Mononuclear cell (primary cell): ENCODE measurements around the gene ZNF512. TPM values are rescaled to one million over a fixed set of nuclear protein-coding genes. Genes with fewer than 3 reads are reported as not detected.
"Not testable (repeated sequence)": the region's sequence is repeated elsewhere in the genome, so short reads cannot be mapped to it uniquely, and the experiment has no call there.

Experiments
- H3K27me3 ChIP-seq: 2 replicates; pipeline ENCODE4 v1.6.0; 2011; ENCODE audit warnings: low read length, control low read depth; ENCODE audit not compliant: insufficient read depth
- H3K4me1 ChIP-seq: 2 replicates; pipeline ENCODE4 v1.5.1; 2011; ENCODE audit warnings: mild to moderate bottlenecking, low read length, control low read depth; ENCODE audit not compliant: insufficient read depth
- H3K4me3 ChIP-seq: 2 replicates; pipeline ENCODE4 v1.5.1; 2011; ENCODE audit warnings: mild to moderate bottlenecking, low read length, moderate library complexity
- H3K9me3 ChIP-seq: 2 replicates; pipeline ENCODE4 v1.5.1; 2011; ENCODE audit warnings: low read depth, mild to moderate bottlenecking, control low read depth, low read length
- total RNA-seq: library from RNA; depleted of rRNA; stranded (reverse); fragments of >200 nt; gene quantifications from one replicate; pipeline ENCODE4 v1.2.3, GENCODE V29; 2012

ZNF512 gene
- total RNA-seq, 1 donor = 12.8 TPM

DNA sequence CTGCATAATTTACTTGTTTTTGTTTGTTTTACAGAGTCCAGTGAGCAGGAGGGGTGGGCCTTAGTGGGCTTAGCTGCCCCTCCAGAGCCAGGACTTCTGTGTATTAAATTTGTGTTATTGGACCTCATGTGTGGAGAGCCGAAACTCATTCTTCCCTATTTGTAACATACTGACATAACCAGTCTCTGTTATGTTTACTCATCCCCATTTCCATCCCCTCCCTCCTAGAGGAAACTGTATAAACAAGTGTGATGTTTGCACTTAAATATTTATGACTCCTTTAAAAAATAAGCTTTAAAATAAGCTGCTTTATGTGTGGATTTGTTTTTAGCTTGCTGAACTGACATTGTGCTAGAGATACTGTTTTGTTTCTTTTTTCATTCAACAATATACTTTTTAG, 13.8 kb downstream of the ZNF512 start:
- no peaks in the 10 kb centered on the region for H3K9me3 ChIP-seq
- H3K4me1 ChIP-seq = peaks cover 24% of the 10 kb centered on the region
- no peaks in the 10 kb centered on the region for H3K27me3 ChIP-seq
- no peak overlapping the region for H3K4me3 ChIP-seq

GRCh38 chr2:27606611-27607010, 23.8 kb downstream of the ZNF512 start:
- no peaks in the 10 kb centered on the region for H3K4me1 ChIP-seq

DNA sequence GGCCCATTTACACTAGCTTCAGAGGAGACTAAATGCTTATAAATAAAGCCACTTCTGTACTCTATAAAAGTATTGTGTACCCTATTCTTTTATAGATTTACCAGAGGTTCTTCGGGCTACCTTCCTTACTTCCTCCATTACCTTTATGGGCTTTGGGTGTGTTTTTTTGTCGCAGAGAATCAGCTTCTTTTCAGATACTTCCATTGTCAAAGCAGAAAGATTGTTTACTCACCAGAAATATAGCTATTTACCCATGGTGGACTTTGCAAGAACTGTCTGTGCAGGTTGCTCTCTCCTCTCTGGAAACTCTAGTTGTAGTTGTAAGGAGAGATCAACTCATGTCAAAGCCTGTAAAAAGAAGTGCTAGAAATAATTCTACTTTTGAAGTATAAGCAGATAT, 31.1 kb downstream of the ZNF512 start:
- Histone ChIP-seq H3K4me1 (no peaks in the 10 kb centered on the region), H3K27me3 (no peaks in the 10 kb centered on the region)

More at GRCh38 chr2:27606611-27607010, 23.8 kb downstream of the ZNF512 start:
- Histone ChIP-seq H3K9me3 (no peaks in the 10 kb centered on the region), H3K27me3 (no peaks in the 10 kb centered on the region), H3K4me3 (no peak overlapping the region)

DNA sequence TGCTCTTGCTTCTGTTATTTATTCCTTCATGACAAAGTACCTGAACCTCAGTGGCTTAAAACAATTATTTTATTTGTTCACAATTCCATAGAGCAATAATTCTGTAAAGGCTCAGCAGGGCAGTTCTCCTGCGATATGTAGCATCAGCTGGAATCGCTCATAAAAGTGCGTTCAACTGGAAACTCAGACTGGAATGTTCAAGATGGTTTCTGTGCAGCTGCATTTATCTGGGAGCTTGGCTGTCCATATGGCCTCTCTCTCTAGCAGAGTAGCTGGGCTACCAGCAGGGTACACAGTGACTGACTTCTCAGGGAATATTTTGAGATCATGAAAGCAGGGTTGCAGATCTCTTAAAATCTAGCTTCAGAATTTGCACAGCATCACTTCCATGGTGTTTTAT, 32.5 kb downstream of the ZNF512 start:
- H3K27me3 ChIP-seq = no peaks in the 10 kb centered on the region
- no peaks in the 10 kb centered on the region for H3K9me3 ChIP-seq
- no peaks in the 10 kb centered on the region for H3K4me1 ChIP-seq
- H3K4me3 ChIP-seq = no peak overlapping the region

More for the DNA sequence above, 31.1 kb downstream of the ZNF512 start:
- no peak overlapping the region for H3K4me3 ChIP-seq
- no peaks in the 10 kb centered on the region for H3K9me3 ChIP-seq

DNA sequence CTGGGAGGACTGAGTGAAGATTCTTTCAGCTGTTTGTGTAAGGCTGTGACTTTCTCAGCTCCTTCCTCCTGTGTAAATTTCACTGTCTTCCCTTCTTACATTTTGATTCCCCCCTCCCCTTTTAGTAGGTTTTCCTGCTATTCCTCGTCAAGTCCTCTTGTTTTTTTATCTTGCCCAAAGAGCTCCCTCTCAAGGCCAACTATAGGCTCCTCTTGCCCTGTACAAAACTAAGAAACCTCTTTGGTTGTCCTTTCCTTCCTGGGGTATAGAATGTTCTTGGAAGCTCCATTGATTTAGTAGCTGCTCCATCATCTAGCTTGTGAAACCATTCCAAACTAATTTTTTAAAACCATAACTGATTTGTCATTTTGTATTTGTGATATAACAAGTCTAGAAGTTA, 38.7 kb downstream of the ZNF512 start:
- Histone ChIP-seq H3K9me3 (no peaks in the 10 kb centered on the region), H3K27me3 (no peaks in the 10 kb centered on the region), H3K4me1 (no peaks in the 10 kb centered on the region), H3K4me3 (no peak overlapping the region)

DNA sequence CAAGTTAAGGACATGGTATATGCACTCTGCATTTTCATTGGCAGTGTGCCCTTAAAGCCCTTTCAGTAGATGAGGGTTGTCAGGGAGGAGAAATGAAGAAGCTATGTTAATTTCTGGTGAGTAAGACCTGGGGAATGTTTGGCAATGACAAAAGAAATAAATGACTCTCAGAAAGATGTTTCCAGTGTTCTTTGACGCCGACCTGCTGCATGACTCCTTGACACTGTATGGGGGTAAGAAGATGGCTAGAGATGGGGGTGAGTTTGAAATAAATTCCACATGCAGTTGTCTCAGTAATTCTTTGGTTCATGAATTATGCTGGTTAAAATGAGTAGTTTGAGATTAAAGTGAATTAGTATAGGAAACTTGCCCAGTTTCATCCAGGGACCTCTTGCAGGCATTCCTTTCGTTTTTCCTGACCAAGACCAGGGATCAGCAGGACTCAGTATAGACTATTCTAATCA, 40.1 kb downstream of the ZNF512 start:
- Histone ChIP-seq H3K4me3 (no peak overlapping the region), H3K27me3 (no peaks in the 10 kb centered on the region), H3K9me3 (no peaks in the 10 kb centered on the region), H3K4me1 (peaks cover 13% of the 10 kb centered on the region)

GRCh38 chr2:27624943-27625342, 42.1 kb downstream of the ZNF512 start:
- H3K27me3 ChIP-seq = no peaks in the 10 kb centered on the region
- H3K9me3 ChIP-seq = no peaks in the 10 kb centered on the region
- H3K4me3 ChIP-seq = no peak overlapping the region
- peaks cover 26% of the 10 kb centered on the region for H3K4me1 ChIP-seq

DNA sequence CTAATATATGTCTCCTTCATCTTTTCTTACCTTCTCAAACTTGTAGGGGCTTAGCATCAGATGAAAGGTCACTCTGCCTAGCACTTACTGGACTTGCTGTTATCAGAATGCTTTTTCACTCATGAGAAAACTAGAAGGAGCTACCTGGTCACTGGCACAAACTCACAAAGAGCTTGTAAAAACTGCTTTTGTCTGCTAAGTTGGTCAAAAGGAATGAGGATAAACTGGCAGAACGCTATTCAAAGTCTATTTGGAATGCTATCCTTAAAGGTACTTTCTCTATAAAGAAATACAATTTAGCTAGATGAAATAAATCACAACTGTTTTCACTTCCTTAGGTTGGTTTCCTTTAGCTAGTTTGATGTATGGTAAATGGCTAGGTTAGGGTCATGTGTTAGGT, 43.5 kb downstream of the ZNF512 start:
- not testable (repeated sequence) for H3K27me3 ChIP-seq, H3K4me3 ChIP-seq, H3K9me3 ChIP-seq
- H3K4me1 ChIP-seq = peaks cover 30% of the 10 kb centered on the region

DNA sequence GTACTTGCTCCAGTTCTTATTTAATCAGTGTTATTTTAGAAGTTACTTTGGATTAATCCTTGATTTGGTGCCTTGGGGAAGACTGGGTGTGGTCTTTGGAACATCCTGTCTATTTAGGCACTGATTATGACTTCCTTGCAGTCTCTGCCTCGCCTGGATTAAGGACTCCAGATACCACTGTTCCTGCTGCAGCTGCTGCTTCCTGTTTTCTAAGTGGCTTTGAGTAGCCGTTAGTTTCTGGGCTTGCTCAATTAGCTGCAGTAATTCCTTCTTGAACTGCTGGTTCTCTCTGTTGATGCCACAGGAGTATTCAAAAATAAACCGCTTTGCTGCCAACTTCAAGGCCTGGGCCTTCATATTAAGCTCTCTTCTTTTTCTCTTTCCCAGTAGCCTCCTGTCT, 44.1 kb downstream of the ZNF512 start:
- not testable (repeated sequence) for H3K9me3 ChIP-seq, H3K27me3 ChIP-seq, H3K4me3 ChIP-seq
- H3K4me1 ChIP-seq = peaks cover 30% of the 10 kb centered on the region

- Histone ChIP-seq H3K4me3 (peak overlapping the region; percentile 88), H3K9me3 (no peaks in the 10 kb centered on the region), H3K4me1 (peaks cover 30% of the 10 kb centered on the region), H3K27me3 (no peaks in the 10 kb centered on the region)
These were observed 45.3 kb downstream of the ZNF512 start for GRCh38 chr2:27627963-27628766.

DNA sequence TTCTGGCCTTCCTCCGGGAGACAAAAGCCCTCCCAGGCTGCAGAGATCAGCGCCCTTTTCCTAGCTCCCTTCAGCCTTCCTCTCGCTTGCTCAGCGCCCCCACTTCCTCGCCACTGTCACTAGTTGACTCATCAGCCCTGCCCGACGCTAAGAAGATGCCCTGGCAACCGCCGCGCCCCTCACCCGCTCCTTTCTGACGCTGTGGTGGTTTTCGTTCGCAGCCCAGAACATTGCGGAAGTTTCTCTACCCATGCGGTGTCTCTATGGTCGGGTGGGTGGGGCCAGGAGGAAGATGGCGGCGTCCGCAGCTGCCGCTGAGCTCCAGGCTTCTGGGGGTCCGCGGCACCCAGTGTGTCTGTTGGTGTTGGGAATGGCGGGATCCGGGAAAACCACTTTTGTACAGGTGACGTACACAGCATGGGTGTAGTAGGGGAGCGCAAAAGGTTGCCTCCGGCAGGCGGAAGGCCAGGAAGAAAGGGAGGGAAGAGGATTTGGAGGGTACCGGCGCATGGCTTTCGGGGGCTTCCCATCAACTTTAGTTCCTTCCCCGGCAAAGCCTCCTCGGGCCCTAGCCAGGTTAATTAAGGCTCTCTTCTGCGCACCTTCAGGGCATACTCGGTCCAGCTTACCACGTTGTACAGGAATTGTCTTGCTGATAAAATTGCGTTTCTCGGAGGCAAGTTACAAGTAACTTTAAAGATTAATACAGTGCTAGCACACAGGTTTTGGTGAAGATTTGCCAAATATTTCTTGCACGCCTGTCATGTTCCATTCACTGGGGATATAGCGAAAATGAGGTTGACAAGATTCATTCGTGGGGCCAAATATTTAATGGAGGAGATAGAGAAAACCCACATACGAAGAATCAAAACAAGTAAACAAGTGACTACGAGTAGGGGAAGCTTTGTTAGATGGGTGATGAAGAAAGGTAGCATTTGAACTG, 46.2 kb downstream of the ZNF512 start, which contains the start of the genes CCDC121 and GPN1:
CCDC121 (minus strand) TSS at position 246 of the 943 bp plus-strand sequence. CDS start 1,213 bp downstream, outside the sequence.
GPN1 (plus strand) TSS at position 284 of the 943 bp plus-strand sequence; CDS start at position 293, 9 bp downstream.
- Histone ChIP-seq H3K9me3 (no peaks in the 10 kb centered on the region), H3K27me3 (no peaks in the 10 kb centered on the region), H3K4me1 (peaks cover 30% of the 10 kb centered on the region), H3K4me3 (peak within 1 kb of the TSS; percentile 88)

GRCh38 chr2:27630257-27630656, 47.4 kb downstream of the ZNF512 start:
- not testable (repeated sequence) for H3K9me3 ChIP-seq, H3K27me3 ChIP-seq, H3K4me3 ChIP-seq
- H3K4me1 ChIP-seq = peaks cover 30% of the 10 kb centered on the region

GRCh38 chr2:27634291-27634690, 51.4 kb downstream of the ZNF512 start:
- Histone ChIP-seq H3K9me3 (no peaks in the 10 kb centered on the region), H3K4me1 (peaks cover 10% of the 10 kb centered on the region), H3K4me3 (no peak overlapping the region), H3K27me3 (no peaks in the 10 kb centered on the region)

DNA sequence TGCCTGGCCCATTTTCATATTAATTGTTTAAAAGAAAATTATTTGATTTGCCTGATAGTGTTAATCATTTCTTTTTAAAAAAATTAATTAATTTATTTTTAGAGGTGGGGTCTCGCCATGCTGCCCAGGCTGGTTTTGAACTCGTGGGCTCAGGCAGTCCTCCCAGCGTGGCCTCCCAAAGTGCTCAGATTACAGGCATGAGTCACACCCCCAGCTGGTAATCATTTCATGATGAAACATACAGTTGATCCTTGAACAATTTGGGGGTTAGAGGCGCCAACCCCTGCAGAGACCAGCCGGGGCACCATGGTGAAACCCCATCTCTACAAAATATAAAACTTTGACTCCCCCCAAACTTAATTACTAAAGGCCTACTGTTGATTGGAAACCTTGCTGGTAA, 53.9 kb downstream of the ZNF512 start:
- Histone ChIP-seq H3K4me3 (no peak overlapping the region), H3K4me1 (no peaks in the 10 kb centered on the region), H3K27me3 (no peaks in the 10 kb centered on the region), H3K9me3 (no peaks in the 10 kb centered on the region)

GRCh38 chr2:27638037-27638637, 55.3 kb downstream of the ZNF512 start:
- H3K27me3 ChIP-seq = no peaks in the 10 kb centered on the region
- H3K4me3 ChIP-seq = no peak overlapping the region
- H3K9me3 ChIP-seq = no peaks in the 10 kb centered on the region
- no peaks in the 10 kb centered on the region for H3K4me1 ChIP-seq
